ENCODE measurements around the gene GALE. TPM values are rescaled to one million over a fixed set of nuclear protein-coding genes. Genes with fewer than 3 reads are reported as not detected.

Gene GALE
- total RNA-seq, 3 donors from 2014 or later = 9.9 to 31.2 (median 28.2) TPM

DNA sequence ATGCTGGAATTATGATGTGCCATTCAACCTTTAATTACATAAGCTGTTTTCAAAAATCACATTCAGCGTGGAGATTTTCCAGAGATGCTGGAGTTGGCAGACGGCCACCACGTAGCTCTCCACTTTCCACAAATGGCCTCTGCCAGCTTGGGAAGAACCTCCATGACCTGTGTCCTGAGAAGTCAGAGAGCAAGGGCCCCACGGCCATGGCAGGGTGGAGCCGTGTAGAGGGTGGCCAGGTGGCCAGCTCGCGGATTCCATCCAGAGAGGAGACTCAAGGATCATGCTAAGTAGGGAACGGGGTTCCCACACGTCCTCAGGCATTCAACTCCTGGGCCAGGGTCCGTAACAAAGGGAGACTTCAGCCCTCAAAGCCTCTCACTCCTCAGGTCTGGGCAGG lies 1.3 kb upstream of the GALE start:
- Histone ChIP-seq H3K4me3 (no peak overlapping the region), H3K4me1 (peaks cover 6% of the 10 kb centered on the region in 2 donors), H3K27ac (peak overlapping the region; percentile 92), H3K36me3 (no peaks in the 10 kb centered on the region), H3K27me3 (no peaks in the 10 kb centered on the region), H3K9me3 (no peaks in the 10 kb centered on the region)
- intact Hi-C loops (cut with DNase I; ENCODE audit: low total_unique reads) = loop anchor here (1.0 kb wide), 1 partner anchor 24 kb away; the partner anchor contains the start of gene PITHD1
- no peak for DNase-seq (ENCODE audit: low spot score in 2 of 2)
- no peak for TF ChIP-seq POLR2AphosphoS5 (IDR thresholded peaks at IDR 0.05)
- TF ChIP-seq, protein P1, sequence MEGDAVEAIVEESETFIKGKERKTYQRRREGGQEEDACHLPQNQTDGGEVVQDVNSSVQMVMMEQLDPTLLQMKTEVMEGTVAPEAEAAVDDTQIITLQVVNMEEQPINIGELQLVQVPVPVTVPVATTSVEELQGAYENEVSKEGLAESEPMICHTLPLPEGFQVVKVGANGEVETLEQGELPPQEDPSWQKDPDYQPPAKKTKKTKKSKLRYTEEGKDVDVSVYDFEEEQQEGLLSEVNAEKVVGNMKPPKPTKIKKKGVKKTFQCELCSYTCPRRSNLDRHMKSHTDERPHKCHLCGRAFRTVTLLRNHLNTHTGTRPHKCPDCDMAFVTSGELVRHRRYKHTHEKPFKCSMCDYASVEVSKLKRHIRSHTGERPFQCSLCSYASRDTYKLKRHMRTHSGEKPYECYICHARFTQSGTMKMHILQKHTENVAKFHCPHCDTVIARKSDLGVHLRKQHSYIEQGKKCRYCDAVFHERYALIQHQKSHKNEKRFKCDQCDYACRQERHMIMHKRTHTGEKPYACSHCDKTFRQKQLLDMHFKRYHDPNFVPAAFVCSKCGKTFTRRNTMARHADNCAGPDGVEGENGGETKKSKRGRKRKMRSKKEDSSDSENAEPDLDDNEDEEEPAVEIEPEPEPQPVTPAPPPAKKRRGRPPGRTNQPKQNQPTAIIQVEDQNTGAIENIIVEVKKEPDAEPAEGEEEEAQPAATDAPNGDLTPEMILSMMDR (IDR thresholded peaks at IDR 0.05) = no peak
- TF ChIP-seq POLR2A (IDR thresholded peaks at IDR 0.05) = no peak

DNA sequence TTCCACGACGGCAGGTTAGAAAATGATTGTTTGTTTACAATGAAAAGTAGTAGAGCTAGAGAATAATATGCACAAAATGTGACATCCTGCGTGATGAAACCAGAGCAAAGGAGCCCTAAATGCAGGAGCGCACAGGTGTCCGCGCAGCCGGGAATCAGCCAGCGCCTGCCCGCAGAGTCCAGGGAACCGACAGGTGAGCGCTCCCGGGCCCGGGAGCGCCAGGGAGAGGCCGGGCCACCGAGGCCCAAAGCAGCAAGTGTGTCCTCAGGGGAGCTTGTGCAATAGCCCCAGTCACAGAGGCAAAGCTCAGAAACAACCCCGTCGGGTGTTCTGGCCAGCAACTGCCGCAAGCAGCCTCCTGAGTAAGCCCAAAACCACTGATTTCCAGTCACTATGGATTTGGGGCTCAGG lies 789 bp upstream of the GALE start:
- H3K4me3 ChIP-seq = peak overlapping the region; percentile 74 to 87 (median 79)
- no peaks in the 10 kb centered on the region for H3K9me3 ChIP-seq
- H3K36me3 ChIP-seq = no peaks in the 10 kb centered on the region
- intact Hi-C loops (cut with DNase I; ENCODE audit: low total_unique reads) = no loop called here
- no peak for DNase-seq (ENCODE audit: low spot score in 2 of 2)
- H3K4me1 ChIP-seq = peaks cover 6% of the 10 kb centered on the region in 2 donors
- H3K27me3 ChIP-seq = no peaks in the 10 kb centered on the region
- H3K27ac ChIP-seq = peak overlapping the region; percentile 92
- TF ChIP-seq POLR2AphosphoS5 (IDR thresholded peaks at IDR 0.05) = no peak
- TF ChIP-seq POLR2A (IDR thresholded peaks at IDR 0.05) = no peak
- TF ChIP-seq, protein P1 (IDR thresholded peaks at IDR 0.05) = no peak

DNA sequence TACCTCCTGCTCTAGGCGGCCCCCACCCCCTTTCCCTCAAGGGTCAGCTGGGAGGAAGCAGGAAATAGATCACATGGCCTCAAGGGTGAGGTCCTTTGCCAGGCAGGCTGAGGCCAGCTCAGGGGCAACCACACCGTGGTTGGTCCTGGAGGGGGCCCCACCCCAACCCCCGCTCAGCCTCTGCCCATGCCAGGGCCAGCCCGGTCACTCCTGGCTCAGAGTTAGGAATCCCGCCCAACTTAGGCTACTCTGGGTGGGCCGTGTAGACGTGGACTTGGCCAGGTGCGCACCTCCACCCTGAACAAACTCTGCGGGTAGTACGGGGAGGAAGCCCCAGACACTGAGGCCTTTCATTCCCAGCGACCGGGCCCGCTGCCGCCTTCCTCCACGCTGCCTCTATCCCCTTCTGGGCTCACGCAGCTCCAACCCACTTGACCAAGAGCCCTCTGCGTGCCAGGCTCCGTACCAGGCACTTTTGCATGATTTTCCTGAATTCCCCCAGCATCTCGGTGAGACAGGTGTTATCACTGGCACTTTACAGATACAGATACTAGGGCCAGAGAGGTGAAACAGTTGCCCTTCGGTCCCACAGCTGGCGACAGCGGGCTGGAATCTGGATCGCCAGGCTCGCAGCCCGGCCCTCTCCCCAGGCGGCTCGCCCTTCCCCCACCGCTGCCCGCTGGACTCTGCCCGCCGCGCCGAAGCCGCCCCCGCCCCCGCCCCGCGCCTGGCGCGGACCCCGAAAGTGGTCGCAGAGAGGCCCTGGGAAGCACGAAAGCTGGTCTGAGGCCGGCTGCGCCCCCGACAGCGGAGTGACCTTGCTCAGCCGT lies 769 bp downstream of the GALE start:
- no peaks in the 10 kb centered on the region for H3K27me3 ChIP-seq
- DNase-seq (ENCODE audit: low spot score in 2 of 2) = peak; percentile 68 to 79
- TF ChIP-seq POLR2AphosphoS5 (IDR thresholded peaks at IDR 0.05) (peak; percentile 41 to 74 (median 46)), POLR2A (IDR thresholded peaks at IDR 0.05) (no peak)
- TF ChIP-seq, protein P1 (IDR thresholded peaks at IDR 0.05) = no peak
- no peaks in the 10 kb centered on the region for H3K36me3 ChIP-seq
- H3K4me3 ChIP-seq = peak overlapping the region; percentile 74 to 87 (median 79)
- no peaks in the 10 kb centered on the region for H3K9me3 ChIP-seq
- intact Hi-C loops (cut with DNase I; ENCODE audit: low total_unique reads) = no loop called here
- peak overlapping the region; percentile 92 for H3K27ac ChIP-seq
- H3K4me1 ChIP-seq = peaks cover 6% of the 10 kb centered on the region in 2 donors

- peaks cover 6% of the 10 kb centered on the region in 2 donors for H3K4me1 ChIP-seq
- no peaks in the 10 kb centered on the region for H3K9me3 ChIP-seq
- peak overlapping the region in 2 of 3 donors; percentile 74 to 79 for H3K4me3 ChIP-seq
- H3K36me3 ChIP-seq = no peaks in the 10 kb centered on the region
- no peak for DNase-seq (ENCODE audit: low spot score in 2 of 2)
- intact Hi-C loops (cut with DNase I; ENCODE audit: low total_unique reads) = no loop called here
- no peaks in the 10 kb centered on the region for H3K27me3 ChIP-seq
- peak overlapping the region; percentile 92 for H3K27ac ChIP-seq
- TF ChIP-seq POLR2AphosphoS5 (IDR thresholded peaks at IDR 0.05) (no peak), POLR2A (IDR thresholded peaks at IDR 0.05) (no peak)
- TF ChIP-seq, protein P1 (IDR thresholded peaks at IDR 0.05) = no peak
These were observed 1.3 kb downstream of the GALE start for GRCh38 chr1:23799255-23799569.

DNA sequence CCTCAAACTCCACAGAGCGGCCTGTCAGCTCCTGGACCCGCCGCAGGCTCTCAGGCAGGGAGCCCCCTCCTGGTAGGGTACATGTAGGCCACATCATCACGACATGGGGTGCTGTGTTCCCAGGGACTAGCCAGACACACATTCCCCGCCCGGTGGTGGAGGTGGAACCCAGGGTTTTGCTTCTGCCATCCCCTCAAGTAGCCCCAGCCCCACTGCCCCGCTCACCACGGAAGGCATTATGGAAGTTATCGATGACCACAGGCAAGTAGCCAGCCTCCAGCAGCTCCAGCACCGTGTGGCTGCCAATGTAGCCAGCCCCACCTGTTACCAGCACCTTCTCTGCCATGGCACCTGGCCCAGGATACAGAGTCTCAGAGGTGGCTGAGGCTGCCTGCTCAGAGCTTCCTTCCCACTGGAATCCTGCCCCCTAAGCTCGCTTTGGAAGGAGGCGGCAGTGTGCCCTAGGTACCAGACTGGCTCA lies 1.9 kb downstream of the GALE start:
- Histone ChIP-seq H3K36me3 (no peaks in the 10 kb centered on the region), H3K27me3 (no peaks in the 10 kb centered on the region), H3K27ac (peak overlapping the region; percentile 92), H3K4me1 (peaks cover 6% of the 10 kb centered on the region in 2 donors), H3K4me3 (peak overlapping the region in 1 of 3 donors; percentile 74), H3K9me3 (no peaks in the 10 kb centered on the region)
- intact Hi-C loops (cut with DNase I; ENCODE audit: low total_unique reads) = no loop called here
- DNase-seq (ENCODE audit: low spot score in 2 of 2) = no peak
- TF ChIP-seq POLR2A (IDR thresholded peaks at IDR 0.05) = no peak
- TF ChIP-seq POLR2AphosphoS5 (IDR thresholded peaks at IDR 0.05) = no peak
- TF ChIP-seq, protein P1 (IDR thresholded peaks at IDR 0.05) = no peak
